C4-2B (cell line): ENCODE data around the gene EMX1.

Experiments
- ZFX ChIP-seq: fragments of 450-650 bp; IDR thresholded peaks from 2 replicates; pipeline ENCODE4 v1.6.1; 2017
- TF ChIP-seq, protein P1 (sequence below): fragments of 450-650 bp; conservative IDR thresholded peaks from 2 replicates; pipeline ENCODE4 v1.5.1; 2017; ENCODE audit warnings: mild to moderate bottlenecking

GRCh38 chr2:72965770-72966450 lies 48.6 kb downstream of the EMX1 start:
- TF ChIP-seq, protein P1, sequence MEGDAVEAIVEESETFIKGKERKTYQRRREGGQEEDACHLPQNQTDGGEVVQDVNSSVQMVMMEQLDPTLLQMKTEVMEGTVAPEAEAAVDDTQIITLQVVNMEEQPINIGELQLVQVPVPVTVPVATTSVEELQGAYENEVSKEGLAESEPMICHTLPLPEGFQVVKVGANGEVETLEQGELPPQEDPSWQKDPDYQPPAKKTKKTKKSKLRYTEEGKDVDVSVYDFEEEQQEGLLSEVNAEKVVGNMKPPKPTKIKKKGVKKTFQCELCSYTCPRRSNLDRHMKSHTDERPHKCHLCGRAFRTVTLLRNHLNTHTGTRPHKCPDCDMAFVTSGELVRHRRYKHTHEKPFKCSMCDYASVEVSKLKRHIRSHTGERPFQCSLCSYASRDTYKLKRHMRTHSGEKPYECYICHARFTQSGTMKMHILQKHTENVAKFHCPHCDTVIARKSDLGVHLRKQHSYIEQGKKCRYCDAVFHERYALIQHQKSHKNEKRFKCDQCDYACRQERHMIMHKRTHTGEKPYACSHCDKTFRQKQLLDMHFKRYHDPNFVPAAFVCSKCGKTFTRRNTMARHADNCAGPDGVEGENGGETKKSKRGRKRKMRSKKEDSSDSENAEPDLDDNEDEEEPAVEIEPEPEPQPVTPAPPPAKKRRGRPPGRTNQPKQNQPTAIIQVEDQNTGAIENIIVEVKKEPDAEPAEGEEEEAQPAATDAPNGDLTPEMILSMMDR = no peak
- no peak for TF ChIP-seq ZFX
